K562 (cell line): ENCODE data around the gene PLGRKT. TPM values are rescaled to one million over a fixed set of nuclear protein-coding genes. Genes with fewer than 3 reads are reported as not detected.

Experiments used
- ATAC-seq: fragments of 200-7000 bp; cut with Tn5 transposase; 3 replicates; pipeline ENCODE4 v1.9.1; 2020; ENCODE audit warnings: moderate library complexity
- BruUV-seq: library from RNA; stranded (reverse); fragments of 400-500 nt; replicated peaks from 2 replicates; lab custom pipeline; 2021; lab: Mats Ljungman, UMichigan
- CTCF ChIA-PET: fragments of 300-600 bp; formaldehyde crosslinking; extraction: SDS; loops from one replicate; lab custom pipeline; 2021; ENCODE audit warnings: low intra/inter-chr PET ratio; lab: Yijun Ruan, JAX
- POLR2A ChIA-PET: fragments of 300-600, 350-650 bp; sonication (Branson Sonifier 250); formaldehyde crosslinking; extraction: SDS; loops from one replicate; lab custom pipeline; 2021; ENCODE audit warnings: antibody characterized with exemption, inconsistent platforms; lab: Yijun Ruan, JAX
- DNase-seq, 4 experiments: peaks; one replicate each; pipeline versions ENCODE4 v3.0.0 to v3.0.0-alpha.2; 2011 to 2018; ENCODE audit warnings: low spot score in 3 of 4, mixed read lengths in 3 of 4; ENCODE audit errors: extremely low read depth in 1 of 4
- FAIRE-seq: peaks from 2 replicates; lab custom pipeline; 2011; peaks lifted over from hg19 to GRCh38; lab: Jason Lieb, UNC
- H2AFZ ChIP-seq: 2 replicates; pipeline ENCODE4 v1.6.0; 2011; ENCODE audit warnings: low read depth, low read length, control low read depth, inconsistent platforms
- H3K27ac ChIP-seq: fragments of 200-600 bp; 3 replicates; pipeline ENCODE4 v1.8.0; 2011; ENCODE audit warnings: low read depth, mild to moderate bottlenecking, control low read depth, inconsistent platforms, low read length, moderate library complexity, mixed read lengths; ENCODE audit errors: extremely low read depth
- H3K27me3 ChIP-seq, 2 experiments: fragments of 300-600 bp in 1 of 2; 2 replicates in 1 of 2; 3 replicates in 1 of 2; pipeline versions ENCODE4 v1.6.0 to v1.8.0; 2011; ENCODE audit warnings: inconsistent platforms in 2 of 2, low read length in 2 of 2, mild to moderate bottlenecking in 1 of 2, mixed read lengths in 1 of 2, moderate library complexity in 1 of 2; ENCODE audit not compliant: control insufficient read depth in 2 of 2, insufficient read depth in 2 of 2
- H3K36me3 ChIP-seq: fragments of 300-600 bp; 3 replicates; pipeline ENCODE4 v1.8.0; 2011; ENCODE audit warnings: mild to moderate bottlenecking, low read length, inconsistent platforms; ENCODE audit not compliant: control insufficient read depth, insufficient read depth
- H3K4me1 ChIP-seq, 2 experiments: fragments of 200-600 bp in 1 of 2; replicated peaks in 1 of 2; 2 replicates in 1 of 2; 3 replicates in 1 of 2; pipeline versions ENCODE4 v1.5.1 to v1.8.0; 2011; ENCODE audit warnings: inconsistent platforms in 2 of 2, low read length in 2 of 2, mild to moderate bottlenecking in 1 of 2, mixed read lengths in 1 of 2, moderate library complexity in 1 of 2; ENCODE audit not compliant: control insufficient read depth in 2 of 2, insufficient read depth in 2 of 2
- H3K4me2 ChIP-seq: 2 replicates; pipeline ENCODE4 v1.6.1; 2011; ENCODE audit warnings: low read length, control low read depth, inconsistent platforms, mixed read lengths; ENCODE audit not compliant: insufficient read depth
- H3K4me3 ChIP-seq: fragments of 200-600 bp; sonication (generic), shearing (Covaris generic); 2 replicates; pipeline ENCODE4 v1.5.1; 2016; ENCODE audit warnings: control low read depth, inconsistent platforms
- H3K79me2 ChIP-seq: fragments of 200-600 bp; 3 replicates; pipeline ENCODE4 v1.8.0; 2011; ENCODE audit warnings: low read length, inconsistent platforms; ENCODE audit not compliant: control insufficient read depth, insufficient read depth
- H3K9ac ChIP-seq, 2 experiments: 2 replicates each; pipeline versions ENCODE4 v1.6.0 to v1.6.1; 2011; ENCODE audit warnings: low read depth in 2 of 2, low read length in 2 of 2, control low read depth in 1 of 2, inconsistent platforms in 1 of 2, mild to moderate bottlenecking in 1 of 2, mixed read lengths in 1 of 2; ENCODE audit not compliant: insufficient read depth in 1 of 2
- H3K9me1 ChIP-seq: one replicate; pipeline ENCODE4 v1.6.0; 2011; ENCODE audit warnings: inconsistent platforms, mild to moderate bottlenecking, low read length, moderate library complexity; ENCODE audit not compliant: control insufficient read depth, insufficient read depth
- H3K9me3 ChIP-seq: replicated peaks from 2 replicates; pipeline ENCODE4 v1.5.1; 2011; ENCODE audit warnings: low read depth, low read length, inconsistent platforms; ENCODE audit not compliant: control insufficient read depth, insufficient read depth
- H4K20me1 ChIP-seq: replicated peaks from 2 replicates; pipeline ENCODE4 v1.6.1; 2011; ENCODE audit warnings: low read length, inconsistent platforms, mixed read lengths; ENCODE audit not compliant: control insufficient read depth, insufficient read depth
- NELFE ChIP-seq: IDR thresholded peaks from 2 replicates; pipeline ENCODE4 v1.6.1; 2011; ENCODE audit warnings: mild to moderate bottlenecking; ENCODE audit not compliant: insufficient read depth, insufficient read length
- SFPQ ChIP-seq: fragments of 200-400 bp; formaldehyde crosslinking; IDR thresholded peaks from 2 replicates; pipeline ENCODE4 v1.6.1; 2017; ENCODE audit warnings: mild to moderate bottlenecking, low read depth, low read length, moderate library complexity
- ZNF23 ChIP-seq: fragments of 250-450 bp; sonication (Bioruptor Pico); IDR thresholded peaks from 2 replicates; pipeline ENCODE4 v1.4.0; 2020; ENCODE audit warnings: mild to moderate bottlenecking
- ZNF717 ChIP-seq: fragments of 250-450 bp; sonication (Bioruptor Pico); IDR thresholded peaks from 2 replicates; pipeline ENCODE4 v1.5.0; 2021
- WGBS: fragments of 100-300 bp; shearing (Covaris generic); methylation state at CpG from one replicate; pipeline ENCODE4 v1.1.6; 2016; ENCODE audit warnings: low coverage, mixed read lengths; ENCODE audit not compliant: insufficient coverage; ENCODE audit errors: missing lambda C conversion rate; 5-methylcytosine and 5-hydroxymethylcytosine counted together
- in situ Hi-C: fragments of 300-500 bp; cut with MboI; formaldehyde crosslinking; loops from 4 replicates; pipeline ENCODE4 v1.15.0; 2018; ENCODE audit warnings: inconsistent platforms, mixed read lengths
- intact Hi-C: fragments of 100-400 bp; cut with micrococcal nuclease; formaldehyde crosslinking; loops from 2 replicates; pipeline ENCODE4 v1.14.2; 2022
- polyA plus RNA-seq, 8 experiments: library from polyadenylated mRNA; depleted of rRNA in 4 of 8; stranded (reverse) in 5 of 8; unstranded in 3 of 8; fragments of >200 nt; fragmentation: Nextera tagmentation in 2 of 8; fragmentation: Illumina TruSeq in 1 of 8; extraction: Ambion mirVana in 2 of 8; extraction: Trizol in 1 of 8; gene quantifications; 2 replicates each; pipeline versions ENCODE4 v1.2.1 to v1.2.3, GENCODE V29; 2011 to 2014; ENCODE audit warnings: inconsistent platforms in 1 of 8, missing spikeins in 1 of 8
- total RNA-seq, 7 experiments: library from RNA; depleted of rRNA in 6 of 7; stranded (reverse); fragments of >200 nt in 6 of 7; fragmentation: Illumina TruSeq in 2 of 7; extraction: Trizol in 2 of 7; gene quantifications; 2 replicates each; pipeline versions ENCODE4 v1.2.1 to v1.2.3, GENCODE V29; 2011 to 2021; ENCODE audit warnings: low replicate concordance in 1 of 7

The PLGRKT gene
- total and polyA plus RNA-seq, 9 of the 15 experiments (the other 6 are each of a cell fraction or from before 2014, with no cell fraction given), result 4.7 to 13.8 (median 6.5) TPM

- Histone ChIP-seq H3K36me3 (no peaks in the 10 kb centered on the region), H3K4me2 (no peak overlapping the region), H4K20me1 (no peaks in the 10 kb centered on the region), H2AFZ (no peak overlapping the region), H3K4me1 (no peaks in the 10 kb centered on the region), H3K4me3 (no peak overlapping the region), H3K27ac (no peak overlapping the region), H3K79me2 (no peaks in the 10 kb centered on the region), H3K9me3 (no peaks in the 10 kb centered on the region), H3K27me3 (no peaks in the 10 kb centered on the region), H3K9me1 (no peaks in the 10 kb centered on the region), H3K9ac (no peak overlapping the region)
- in situ Hi-C loops, result no loop called here
- CTCF ChIA-PET, result no interaction called here
- no peak for DNase-seq
- intact Hi-C loops, result no loop called here
- TF ChIP-seq SFPQ (no peak), NELFE (no peak), ZNF717 (CRISPR knock-in tag) (no peak), ZNF23 (CRISPR knock-in tag) (no peak)
- no peak for ATAC-seq
- FAIRE-seq, result no peak
- WGBS, result 0% methylated on average over 3 of the region's 4 CpGs
- POLR2A ChIA-PET, result no interaction called here
- no TSS peak for BruUV-seq
Measured at GRCh38 chr9:5315187-5315923, 122.4 kb downstream of the PLGRKT start.
